Measurements from ENCODE around the gene FUT6.

GRCh38 chr19:5825178-5825577 is 14.3 kb downstream of the FUT6 start:
- TF ChIP-seq CTCF (IDR thresholded peaks at IDR 0.05) (no peak), POLR2A (IDR thresholded peaks at IDR 0.05) (no peak)

Measured in esophagus squamous epithelium (tissue), 4 donors.